Measurements from ENCODE around the gene CHCHD4.

Gene CHCHD4

DNA sequence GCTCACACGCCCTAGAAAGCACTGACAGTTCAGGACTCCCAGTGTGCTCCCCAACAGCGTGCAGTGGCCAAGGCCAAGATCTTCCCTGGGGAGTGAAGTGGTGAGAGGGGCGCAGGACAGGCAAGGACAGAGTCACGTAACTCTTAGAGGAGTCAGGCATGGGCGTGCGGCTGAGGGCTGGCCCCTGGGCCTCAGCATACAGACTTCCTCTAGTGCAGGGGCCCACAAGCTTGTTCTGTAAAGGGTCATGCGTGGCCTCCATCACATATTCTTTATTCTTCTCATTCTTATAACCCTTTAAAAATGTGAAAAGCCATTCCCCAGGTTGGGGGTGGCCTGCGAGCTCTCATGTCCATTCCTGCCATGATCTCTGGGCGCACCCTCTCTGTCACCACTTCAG, 25.4 kb upstream of the CHCHD4 start:
- DNase-seq (ENCODE audit: low read depth in 2 of 2) = no peak

DNA sequence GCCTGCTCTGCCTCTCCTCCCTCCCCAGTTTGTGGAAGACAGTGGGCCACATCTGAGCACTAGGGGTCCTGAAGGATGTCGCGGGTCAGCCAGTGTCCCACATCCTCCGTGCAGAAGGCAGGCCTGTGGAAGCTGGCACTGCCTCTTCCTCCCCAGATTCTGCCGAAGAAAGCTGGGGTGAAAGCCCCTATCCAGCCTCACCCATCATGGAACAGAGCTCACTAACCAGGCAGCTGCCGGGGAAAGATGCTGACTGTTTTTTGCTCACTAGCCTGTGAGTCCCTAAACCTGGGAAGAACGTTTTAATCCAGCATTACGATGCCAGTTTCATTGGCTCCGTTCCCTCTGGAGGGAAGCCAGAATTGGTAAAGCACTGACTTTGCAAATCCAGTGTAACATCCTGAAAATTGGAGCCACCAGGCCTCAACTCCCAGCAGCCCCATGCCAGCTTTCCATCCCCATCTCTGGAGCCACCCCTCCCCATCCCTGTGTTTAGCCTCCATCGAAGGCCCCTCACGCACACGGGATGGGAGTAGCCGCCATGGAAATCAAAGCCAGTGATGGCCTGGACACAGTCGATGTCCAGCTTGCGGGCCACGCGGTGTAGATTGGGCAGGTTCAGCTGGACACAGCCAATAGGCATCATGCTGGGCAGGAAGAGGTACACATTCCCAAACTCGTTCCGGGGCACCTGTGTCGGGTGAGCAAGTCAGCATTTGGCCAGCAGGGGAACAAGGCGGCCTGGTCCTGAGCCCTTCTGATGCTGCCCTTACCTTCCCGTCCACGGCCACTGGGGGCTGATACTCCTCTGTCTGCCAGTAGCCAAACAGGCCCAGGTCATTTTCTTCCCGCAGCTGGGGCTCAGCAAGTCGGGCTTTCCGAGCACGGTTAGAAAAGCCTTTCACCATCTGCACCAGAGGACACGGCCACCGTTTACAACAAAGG, 23.6 kb upstream of the CHCHD4 start:
- no peak for DNase-seq (ENCODE audit: low read depth in 2 of 2)

DNA sequence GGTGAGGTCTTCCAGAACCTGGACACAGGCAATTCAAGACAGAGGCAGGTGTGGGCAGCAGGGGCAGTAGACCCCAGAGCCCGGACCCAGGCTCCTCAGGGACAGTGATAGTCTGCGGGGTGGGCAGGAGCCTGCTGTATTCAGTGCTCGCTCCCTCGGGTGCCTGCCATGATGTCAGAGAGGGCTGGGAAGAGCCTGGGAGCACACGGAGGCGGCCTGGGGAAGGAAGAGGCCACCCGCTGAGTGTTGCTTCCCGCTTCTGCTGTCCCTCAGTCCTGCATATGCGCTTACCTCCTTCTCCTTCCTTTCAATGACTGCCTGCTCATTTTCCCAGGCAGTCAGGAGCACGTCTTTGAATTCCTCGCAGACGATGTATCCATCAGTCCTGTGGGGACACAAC, 22.9 kb upstream of the CHCHD4 start:
- no peak for DNase-seq (ENCODE audit: low read depth in 2 of 2)

DNA sequence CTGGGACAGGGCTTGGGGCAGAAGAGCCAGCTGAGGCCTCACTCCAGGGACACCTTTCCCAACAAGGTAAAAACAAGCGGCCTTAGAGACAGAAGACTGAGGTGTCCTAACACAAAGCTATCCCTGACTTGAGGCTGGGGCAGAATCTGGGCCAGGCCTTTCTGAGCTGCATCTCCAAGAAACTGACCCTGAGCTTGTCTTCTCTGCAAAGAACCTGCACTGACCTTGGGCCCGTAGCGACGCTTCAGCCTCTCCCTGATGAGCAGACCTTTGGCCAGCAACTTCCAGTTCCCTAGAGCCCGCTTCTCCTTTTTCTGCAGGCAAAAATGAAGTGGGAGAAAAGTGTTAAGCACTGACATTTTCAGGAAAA, 22.4 kb upstream of the CHCHD4 start:
- no peak for DNase-seq (ENCODE audit: low read depth in 2 of 2)

DNA sequence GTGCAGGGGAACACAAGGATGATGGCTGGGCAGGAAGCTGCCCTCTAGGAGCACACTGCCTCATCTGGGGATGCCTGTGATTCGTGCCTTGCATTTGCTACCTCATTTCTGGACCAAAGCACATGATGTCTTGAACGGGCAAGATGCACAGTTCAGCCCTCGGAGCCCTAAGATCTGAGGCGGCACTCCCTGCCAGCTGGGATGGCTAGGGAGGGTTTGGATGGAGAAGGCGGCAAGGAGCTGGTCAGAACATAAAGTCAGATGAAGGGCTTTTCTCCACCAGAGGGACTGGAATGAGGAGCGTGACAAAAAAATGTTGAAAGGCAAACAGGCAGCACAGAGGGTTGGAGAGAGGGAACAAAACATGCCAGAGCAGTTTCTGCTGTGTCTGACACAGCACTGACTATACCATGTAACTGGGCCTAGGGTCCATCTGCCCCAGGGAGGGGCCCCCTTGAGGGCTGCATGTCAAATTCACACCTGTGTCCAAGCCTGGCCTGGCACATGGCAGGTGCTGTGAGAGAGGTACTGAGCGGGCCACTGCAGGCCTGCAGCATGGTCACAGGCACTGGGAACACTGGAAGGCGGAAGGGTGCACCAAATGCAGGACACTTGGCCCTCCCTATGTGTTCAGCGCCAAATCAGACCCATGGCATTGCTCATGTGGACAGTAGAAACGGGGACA, 21.9 kb upstream of the CHCHD4 start:
- DNase-seq (ENCODE audit: low read depth in 2 of 2) = no peak

DNA sequence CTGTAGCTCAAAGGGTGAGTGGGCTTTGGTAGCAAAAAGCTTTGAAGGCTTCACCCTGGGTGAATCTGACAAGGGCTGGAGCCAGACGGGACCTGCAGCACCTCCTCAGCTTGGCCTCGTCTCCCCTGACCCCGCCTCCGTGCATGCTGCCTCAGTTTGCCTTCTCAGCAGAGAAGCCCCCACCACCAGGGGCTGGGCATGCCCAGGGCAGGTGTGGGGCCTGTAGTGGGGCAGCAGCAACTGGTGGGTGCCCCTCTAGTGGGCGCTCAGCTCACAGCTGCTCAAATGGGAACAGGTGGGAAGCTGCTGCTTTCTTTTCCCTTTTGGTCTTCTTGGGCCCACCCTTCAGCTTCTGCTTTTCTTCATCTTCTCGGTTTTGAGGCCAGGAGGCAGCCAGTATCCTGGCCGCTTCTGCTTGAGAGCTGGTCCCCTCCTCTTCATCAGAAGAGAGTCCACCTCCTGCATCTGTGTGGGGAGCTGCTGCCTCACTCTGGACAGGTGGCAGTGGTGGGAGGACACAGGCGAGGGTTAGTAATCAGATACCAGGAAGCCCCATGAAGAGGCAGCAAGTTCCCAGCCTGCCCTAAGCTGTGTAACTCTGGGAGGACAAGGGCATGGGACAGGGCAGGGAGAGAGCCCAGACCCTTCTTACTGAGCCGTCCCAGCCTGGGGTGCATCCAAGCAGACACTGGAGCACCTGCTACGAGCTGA, 21.2 kb upstream of the CHCHD4 start:
- DNase-seq (ENCODE audit: low read depth in 2 of 2) = no peak

DNA sequence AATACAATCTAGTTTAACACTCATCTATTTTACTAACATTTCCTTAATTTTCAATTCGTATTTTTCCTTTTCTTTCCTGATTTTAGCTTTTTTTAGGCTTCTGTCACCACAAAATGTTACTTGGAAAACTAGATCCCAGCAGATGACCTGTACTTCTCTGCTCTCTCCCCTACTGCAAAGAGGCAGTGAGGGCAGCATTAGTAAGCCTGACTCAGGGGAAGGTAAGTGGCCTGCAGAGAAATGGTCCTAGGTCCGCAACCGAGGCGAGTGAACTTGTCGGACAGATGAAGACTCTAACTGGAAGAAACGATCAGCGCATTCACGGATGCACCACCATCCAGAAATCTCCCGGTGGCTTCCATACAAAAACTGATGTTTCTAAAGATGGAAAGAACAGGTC, 20.6 kb upstream of the CHCHD4 start:
- DNase-seq (ENCODE audit: low read depth in 2 of 2) = no peak

DNA sequence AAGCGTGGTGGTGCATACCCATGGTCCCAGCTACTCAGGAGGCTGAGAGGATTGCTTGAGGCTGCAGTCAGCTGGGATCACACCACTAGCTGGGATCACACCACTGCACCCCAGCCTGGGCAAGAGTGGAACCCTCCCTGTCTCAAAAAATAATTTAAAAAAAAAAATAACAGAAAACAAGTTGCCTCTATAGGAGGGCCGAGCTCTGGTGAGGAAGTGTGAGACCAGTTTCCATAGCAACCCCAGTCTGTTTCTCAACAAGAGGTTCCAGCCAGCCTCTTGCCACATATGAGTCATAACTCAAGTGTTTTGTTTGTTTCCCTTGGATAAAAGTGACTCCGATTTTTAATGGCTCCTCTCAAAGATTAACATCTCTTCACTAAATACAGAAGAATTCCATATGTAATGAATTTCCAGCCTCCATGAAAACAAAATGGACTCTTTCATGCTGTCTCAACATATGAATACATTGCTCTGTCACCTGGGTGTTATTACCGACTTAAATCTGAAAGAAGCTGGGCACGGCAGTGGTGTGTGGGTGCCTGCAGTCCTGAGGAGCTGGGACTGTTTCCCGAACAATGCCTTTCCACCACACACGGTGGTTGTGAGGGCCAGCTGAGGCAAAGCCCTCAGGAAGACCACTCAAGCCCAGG, 19.9 kb upstream of the CHCHD4 start:
- peak; percentile 97 for DNase-seq (ENCODE audit: low read depth in 2 of 2)

DNA sequence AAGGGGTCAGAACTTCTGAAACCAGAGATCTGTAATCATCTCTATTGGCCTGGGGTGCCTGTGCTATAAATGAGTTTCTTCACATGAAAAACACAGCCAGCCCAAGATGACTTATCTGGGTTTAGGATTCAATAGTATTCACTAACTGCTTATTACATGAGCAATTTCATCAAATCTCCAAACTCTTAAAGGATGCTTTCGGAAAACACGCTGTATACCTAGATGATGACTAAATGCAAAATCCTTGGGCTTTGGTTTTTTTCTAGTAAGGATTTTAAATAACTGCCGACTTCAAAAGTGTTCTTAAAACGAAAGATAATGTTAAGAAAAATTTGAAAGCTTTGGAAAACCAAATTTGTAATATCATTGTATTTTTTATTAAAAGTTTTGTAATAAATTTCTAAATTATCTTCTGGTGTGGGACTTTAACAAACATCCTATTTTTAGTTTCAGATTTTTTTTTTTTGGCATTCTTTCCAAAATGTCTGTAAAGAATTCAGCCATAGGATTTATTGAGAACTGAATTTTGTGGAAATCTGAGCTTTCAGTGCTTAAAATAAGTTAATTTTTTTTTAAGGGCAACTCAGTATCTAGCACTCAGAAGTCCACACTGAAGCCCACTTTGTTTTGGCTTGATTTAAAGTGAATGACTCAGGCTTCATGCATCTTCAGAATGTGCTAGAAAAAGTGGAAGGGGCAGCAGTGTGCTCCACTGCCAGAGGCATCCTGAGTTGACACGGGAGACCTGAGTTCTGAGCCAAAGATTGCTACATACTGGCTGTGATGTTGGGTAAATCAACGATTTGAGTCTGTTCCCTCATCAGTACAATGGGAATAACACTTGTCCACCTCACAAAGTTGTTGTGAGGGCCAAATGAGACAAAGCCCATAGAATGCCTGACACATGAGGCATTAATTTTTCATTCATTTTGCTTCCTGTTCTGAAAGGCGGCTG, 18.9 kb upstream of the CHCHD4 start:
- DNase-seq (ENCODE audit: low read depth in 2 of 2) = peak; percentile 93 to 94

DNA sequence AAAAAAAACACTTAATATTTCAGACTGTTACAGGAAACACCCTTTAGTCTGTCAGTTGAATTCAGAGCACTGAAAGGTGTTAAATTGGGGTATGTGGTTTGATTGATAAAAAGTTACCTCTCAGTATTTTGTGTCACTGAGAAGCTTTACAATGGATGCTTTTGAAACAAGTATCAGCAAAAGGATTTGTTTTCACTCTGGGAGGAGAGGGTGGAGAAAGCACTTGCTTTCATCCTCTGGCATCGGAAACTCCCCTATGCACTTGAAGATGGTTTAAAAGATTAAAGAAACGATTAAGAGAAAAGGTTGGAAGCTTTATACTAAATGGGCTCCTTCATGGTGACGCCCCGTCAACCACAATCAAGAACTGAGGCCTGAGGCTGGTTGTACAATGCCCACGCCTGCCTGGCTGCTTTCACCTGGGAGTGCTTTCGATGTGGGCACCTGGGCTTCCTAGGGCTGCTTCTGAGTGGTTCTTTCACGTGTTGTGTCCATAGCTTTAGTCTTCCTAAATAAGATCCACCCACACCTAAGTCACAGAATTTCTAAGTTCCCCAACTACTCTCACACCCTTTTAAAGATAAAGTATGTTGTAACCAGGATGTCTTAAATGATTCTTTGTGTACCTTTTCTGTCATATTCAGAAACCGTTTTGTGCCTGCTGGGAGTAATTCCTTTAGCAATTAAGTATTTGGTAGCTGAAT, 18.0 kb upstream of the CHCHD4 start:
- DNase-seq (ENCODE audit: low read depth in 2 of 2) = no peak

DNA sequence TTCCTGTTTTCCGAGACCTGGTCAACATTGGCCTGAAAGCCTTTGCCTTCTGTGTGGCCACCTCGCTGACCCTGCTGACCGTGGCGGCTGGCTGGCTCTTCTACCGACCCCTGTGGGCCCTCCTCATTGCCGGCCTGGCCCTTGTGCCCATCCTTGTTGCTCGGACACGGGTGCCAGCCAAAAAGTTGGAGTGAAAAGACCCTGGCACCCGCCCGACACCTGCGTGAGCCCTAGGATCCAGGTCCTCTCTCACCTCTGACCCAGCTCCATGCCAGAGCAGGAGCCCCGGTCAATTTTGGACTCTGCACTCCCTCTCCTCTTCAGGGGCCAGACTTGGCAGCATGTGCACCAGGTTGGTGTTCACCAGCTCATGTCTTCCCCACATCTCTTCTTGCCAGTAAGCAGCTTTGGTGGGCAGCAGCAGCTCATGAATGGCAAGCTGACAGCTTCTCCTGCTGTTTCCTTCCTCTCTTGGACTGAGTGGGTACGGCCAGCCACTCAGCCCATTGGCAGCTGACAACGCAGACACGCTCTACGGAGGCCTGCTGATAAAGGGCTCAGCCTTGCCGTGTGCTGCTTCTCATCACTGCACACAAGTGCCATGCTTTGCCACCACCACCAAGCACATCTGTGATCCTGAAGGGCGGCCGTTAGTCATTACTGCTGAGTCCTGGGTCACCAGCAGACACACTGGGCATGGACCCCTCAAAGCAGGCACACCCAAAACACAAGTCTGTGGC, 17.1 kb upstream of the CHCHD4 start:
- DNase-seq (ENCODE audit: low read depth in 2 of 2) = no peak

DNA sequence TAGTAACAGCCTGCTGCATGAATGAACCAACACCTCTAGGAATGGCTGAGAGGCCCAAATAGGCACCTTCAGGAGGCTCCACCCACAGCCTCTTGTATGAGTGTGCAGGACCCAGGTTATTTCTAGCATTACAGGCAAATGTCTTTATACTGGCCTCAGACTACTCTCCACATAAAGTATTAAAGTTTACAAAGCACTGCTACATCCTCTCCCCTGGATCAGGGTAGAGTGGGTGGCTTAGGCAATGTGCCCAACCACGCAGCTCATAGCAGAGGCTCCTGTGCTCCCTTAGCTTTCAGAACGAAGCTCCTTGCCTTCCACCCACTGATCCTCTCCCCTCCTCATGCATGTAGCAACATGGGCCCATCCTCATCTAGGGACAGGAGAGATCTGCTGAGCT, 16.5 kb upstream of the CHCHD4 start:
- no peak for DNase-seq (ENCODE audit: low read depth in 2 of 2)

DNA sequence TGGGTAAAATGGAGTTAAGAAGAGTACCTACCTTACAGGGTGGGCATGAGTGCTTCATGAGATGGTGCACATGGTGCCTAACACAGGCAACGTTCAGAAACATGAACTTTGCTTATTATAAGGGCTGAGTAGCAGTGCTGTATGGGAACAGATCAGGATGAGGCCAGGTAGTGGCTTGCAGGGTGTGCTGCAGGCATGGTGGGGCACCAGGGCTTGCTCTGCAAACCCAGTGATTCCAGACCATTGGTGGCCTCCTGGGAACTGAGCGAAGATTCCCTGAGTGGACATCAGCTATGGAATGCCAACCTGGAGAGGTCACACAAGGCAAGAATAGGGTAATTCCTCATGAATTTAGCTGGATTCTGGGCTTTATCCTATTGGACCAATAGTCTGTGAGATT, 16.0 kb upstream of the CHCHD4 start:
- no peak for DNase-seq (ENCODE audit: low read depth in 2 of 2)

DNA sequence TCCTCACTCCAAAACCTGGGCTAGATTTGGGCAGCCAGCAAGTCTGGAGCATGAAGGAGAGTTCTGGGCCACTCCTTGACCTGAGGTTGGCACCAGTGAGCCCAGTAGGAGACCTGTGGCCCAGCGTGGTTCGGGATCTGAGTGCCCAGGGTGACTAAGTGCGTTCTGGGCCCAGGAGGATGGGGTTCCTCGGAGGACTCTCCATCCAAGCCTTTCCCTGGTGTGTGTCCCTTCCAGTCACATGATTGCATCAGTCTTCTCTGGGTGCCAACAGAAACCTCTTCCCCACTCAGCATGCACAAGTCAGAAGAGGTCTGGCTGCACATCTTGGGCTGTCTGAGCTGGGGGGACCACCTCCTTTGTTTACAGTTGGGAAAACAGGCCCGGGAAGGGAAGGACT, 15.1 kb upstream of the CHCHD4 start:
- no peak for DNase-seq (ENCODE audit: low read depth in 2 of 2)

DNA sequence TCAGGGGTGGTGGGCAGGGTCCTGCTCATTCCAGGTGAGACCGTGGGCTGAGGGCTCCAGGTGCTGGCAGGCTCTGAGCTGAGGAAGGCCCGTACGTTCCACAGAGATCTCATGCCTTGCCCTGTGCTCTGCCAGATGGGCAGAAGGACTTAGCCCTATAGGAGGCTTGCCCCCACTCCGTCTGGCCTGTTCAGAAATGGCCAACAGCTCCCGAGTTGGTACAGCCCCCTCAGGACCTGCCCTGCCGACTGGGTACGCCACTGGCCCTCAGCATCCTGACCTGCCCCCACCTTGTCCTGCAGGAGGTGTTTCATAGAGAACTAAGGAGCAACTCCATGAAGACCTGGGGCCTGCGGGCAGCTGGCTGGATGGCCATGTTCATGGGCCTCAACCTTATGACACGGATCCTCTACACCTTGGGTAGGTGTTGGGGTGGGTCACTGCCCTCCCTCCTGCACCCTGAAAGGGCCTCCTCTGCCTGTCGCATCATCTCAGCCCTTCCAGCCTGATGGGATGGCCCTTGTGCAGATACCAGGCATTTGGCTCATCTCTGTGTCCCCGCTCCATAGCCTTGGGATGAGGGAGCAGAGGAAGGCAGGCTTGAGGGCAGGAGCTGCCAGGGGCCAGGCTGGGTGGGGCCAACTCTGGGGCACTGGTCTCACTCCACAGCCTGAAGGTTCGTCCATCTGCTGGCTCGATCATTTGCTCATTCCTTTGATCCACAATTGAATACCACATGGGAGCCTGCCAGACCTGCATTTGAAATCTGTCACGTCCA, 14.4 kb upstream of the CHCHD4 start:
- DNase-seq (ENCODE audit: low read depth in 2 of 2) = no peak

DNA sequence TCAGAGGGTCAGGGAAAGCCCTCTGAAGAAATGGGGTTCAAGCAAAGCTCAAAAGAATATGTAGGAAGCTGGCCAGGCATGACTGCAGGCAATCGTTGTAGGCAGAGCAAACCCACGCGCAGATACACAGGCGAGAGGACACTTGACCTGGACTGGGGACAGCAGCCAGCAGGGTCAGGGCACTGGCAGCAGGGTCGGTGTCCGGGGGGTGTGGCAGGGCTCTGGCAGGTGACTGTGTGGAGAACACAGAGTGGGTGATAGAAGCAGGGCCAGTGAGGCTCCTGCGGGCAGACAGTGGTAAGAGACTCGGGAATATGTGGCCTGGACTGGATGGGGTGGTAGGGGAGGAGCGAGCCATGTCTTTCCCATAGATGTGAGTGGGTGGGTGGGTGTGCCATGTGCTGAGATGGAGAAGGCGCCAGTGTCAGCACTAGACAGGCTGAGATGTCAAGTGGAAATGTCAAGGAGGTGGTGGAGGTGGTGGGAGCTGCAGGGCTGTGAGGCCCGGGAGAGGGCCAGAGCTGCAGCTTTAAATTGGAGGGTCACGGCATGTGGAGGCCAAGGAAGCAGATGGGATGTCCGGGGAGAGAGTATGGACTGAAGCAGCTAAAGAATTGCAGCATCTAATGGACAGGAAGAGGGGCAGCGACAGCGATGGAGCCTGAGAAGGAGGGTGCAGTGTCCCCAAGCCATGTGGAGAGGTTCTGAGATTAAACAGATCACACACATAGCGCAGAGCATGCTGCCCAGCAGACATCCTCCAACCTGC, 13.6 kb upstream of the CHCHD4 start:
- DNase-seq (ENCODE audit: low read depth in 2 of 2) = no peak

DNA sequence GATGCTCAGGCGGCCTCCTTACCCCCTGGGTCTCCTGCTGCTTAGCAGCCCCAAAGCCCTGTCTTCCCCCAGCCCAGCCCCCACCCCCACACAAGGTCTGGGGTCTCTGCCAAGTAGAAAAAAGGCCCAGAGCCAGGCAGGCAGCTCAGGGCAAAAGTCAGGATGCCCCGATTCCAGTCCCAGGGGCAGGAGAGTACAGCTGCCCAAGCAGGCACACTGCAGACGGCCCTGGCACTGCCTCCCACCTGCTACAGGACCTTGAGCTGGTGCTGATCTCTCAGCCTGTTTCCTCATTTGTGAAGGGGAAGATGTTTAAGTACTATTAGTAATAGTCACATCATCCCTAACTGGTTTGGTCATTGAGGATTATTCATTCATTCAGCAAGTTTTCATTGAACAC, 12.8 kb upstream of the CHCHD4 start:
- DNase-seq (ENCODE audit: low read depth in 2 of 2) = no peak

DNA sequence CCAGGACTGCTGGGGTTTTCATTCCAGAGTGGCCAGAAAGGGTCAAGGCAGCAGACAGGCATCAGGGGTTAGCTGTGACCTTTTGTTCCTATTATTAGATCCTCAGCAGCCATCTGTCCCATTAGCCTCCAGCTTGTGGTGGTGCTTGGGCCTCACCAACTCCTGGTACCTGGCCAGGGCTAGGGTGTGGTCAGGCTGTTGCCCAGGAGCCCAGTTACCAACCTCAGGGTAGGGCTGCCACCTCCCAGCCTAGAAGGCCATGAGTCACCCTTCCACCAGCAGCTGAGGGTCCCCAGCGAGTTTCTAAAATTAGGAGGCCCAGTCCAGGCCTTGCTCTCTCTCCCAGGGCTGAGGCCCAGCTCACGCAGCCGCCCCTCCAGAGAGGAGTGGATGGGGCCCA, 12.3 kb upstream of the CHCHD4 start:
- no peak for DNase-seq (ENCODE audit: low read depth in 2 of 2)

Measured in fibroblast of skin of left biceps (primary cell).